Uterus (tissue), 4 donors: ENCODE measurements around the gene SCT. TPM values are rescaled to one million over a fixed set of nuclear protein-coding genes. Genes with fewer than 3 reads are reported as not detected.

Experiments used
- DNase-seq, 2 donors: peaks; one replicate each; pipeline ENCODE4 v3.0.0-alpha.2; 2019 to 2020
- H3K27ac ChIP-seq, 2 donors: fragments of 200-600 bp; sonication (generic); 1 replicate in 1 of 2; 2 replicates in 1 of 2; pipeline ENCODE4 v1.5.1; 2016 to 2018
- H3K27me3 ChIP-seq, 2 donors: fragments of 200-600 bp; sonication (generic); one replicate each; pipeline ENCODE4 v1.5.1; 2018 to 2019; ENCODE audit warnings: control low read depth in 1 of 2
- H3K36me3 ChIP-seq, 2 donors: fragments of 200-600 bp; sonication (generic); one replicate each; pipeline ENCODE4 v1.5.1; 2019; ENCODE audit warnings: control low read depth in 1 of 2
- H3K4me1 ChIP-seq, 2 donors: fragments of 200-600 bp; sonication (generic); one replicate each; pipeline ENCODE4 v1.5.1; 2018 to 2019; ENCODE audit warnings: control low read depth in 1 of 2
- H3K4me3 ChIP-seq, 2 donors: fragments of 200-600 bp; sonication (generic); 1 replicate in 1 of 2; 2 replicates in 1 of 2; pipeline ENCODE4 v1.5.1; 2018 to 2019; ENCODE audit warnings: mild to moderate bottlenecking in 1 of 2
- H3K9me3 ChIP-seq, 2 donors: fragments of 200-600 bp; sonication (generic); one replicate each; pipeline ENCODE4 v1.5.1; 2019; ENCODE audit warnings: control low read depth in 1 of 2
- CTCF ChIP-seq, 4 experiments: fragments of 200-600 bp in 2 of 4; fragments of 450-650 bp in 2 of 4; sonication (generic) in 2 of 4; IDR thresholded peaks; one replicate each; pipeline ENCODE4 v1.5.1; 2016 to 2019; ENCODE audit warnings: antibody characterized with exemption in 4 of 4, mild to moderate bottlenecking in 2 of 4, moderate library complexity in 1 of 4
- POLR2A ChIP-seq, 2 donors: fragments of 450-650 bp; IDR thresholded peaks; one replicate each; pipeline ENCODE4 v1.6.1; 2016; ENCODE audit warnings: antibody characterized with exemption in 2 of 2, mild to moderate bottlenecking in 1 of 2, moderate library complexity in 1 of 2
- intact Hi-C: fragments of 100-400 bp; cut with DNase I; formaldehyde crosslinking; loops from one replicate; pipeline ENCODE4 v1.15.1; 2023; ENCODE audit warnings: low total_unique reads
- total RNA-seq, 4 donors: library from RNA; depleted of rRNA in 3 of 4; stranded (reverse); fragments of >200 nt in 3 of 4; gene quantifications; one replicate each; pipeline versions ENCODE4 v1.1.0 to v1.2.4, GENCODE V29; 2014 to 2023
- donor health status: DM: yes; HTN: yes; CAD: no.

Gene SCT
- total RNA-seq, 4 donors from 2014 or later: not detected

GRCh38 chr11:612201-612960 lies 14.6 kb downstream of the SCT start:
- Histone ChIP-seq H3K36me3 (no peaks in the 10 kb centered on the region), H3K27ac (no peak overlapping the region), H3K4me3 (no peak overlapping the region), H3K4me1 (peaks cover 0 to 7% of the 10 kb centered on the region in 2 donors), H3K9me3 (no peaks in the 10 kb centered on the region), H3K27me3 (no peaks in the 10 kb centered on the region)
- intact Hi-C loops: no loop called here
- DNase-seq: peak in 1 of 2 donors; percentile 18
- TF ChIP-seq CTCF (IDR thresholded peaks at IDR 0.05): no peak
- TF ChIP-seq POLR2A (IDR thresholded peaks at IDR 0.05): no peak

GRCh38 chr11:611001-611996 lies 15.7 kb downstream of the SCT start:
- DNase-seq: no peak
- Histone ChIP-seq H3K4me3 (no peak overlapping the region), H3K9me3 (no peaks in the 10 kb centered on the region), H3K36me3 (no peaks in the 10 kb centered on the region), H3K27ac (no peak overlapping the region), H3K4me1 (peaks cover 0 to 4% of the 10 kb centered on the region in 2 donors), H3K27me3 (no peaks in the 10 kb centered on the region)
- TF ChIP-seq POLR2A (IDR thresholded peaks at IDR 0.05) (no peak), CTCF (IDR thresholded peaks at IDR 0.05) (no peak)
- intact Hi-C loops: no loop called here

- Histone ChIP-seq H3K27ac (no peak overlapping the region), H3K4me3 (no peak overlapping the region), H3K36me3 (no peaks in the 10 kb centered on the region), H3K9me3 (no peaks in the 10 kb centered on the region), H3K27me3 (no peaks in the 10 kb centered on the region), H3K4me1 (peaks cover 0 to 4% of the 10 kb centered on the region in 2 donors)
- DNase-seq: no peak
- TF ChIP-seq POLR2A (IDR thresholded peaks at IDR 0.05) (no peak), CTCF (IDR thresholded peaks at IDR 0.05) (no peak)
- intact Hi-C loops: no loop called here
Measured at GRCh38 chr11:610146-610801, 16.7 kb downstream of the SCT start.

GRCh38 chr11:609341-609811 lies 17.6 kb downstream of the SCT start:
- H3K4me3 ChIP-seq: no peak overlapping the region
- intact Hi-C loops: no loop called here
- no peak for DNase-seq
- peaks cover 0 to 4% of the 10 kb centered on the region in 2 donors for H3K4me1 ChIP-seq
- H3K27me3 ChIP-seq: no peaks in the 10 kb centered on the region
- no peaks in the 10 kb centered on the region for H3K9me3 ChIP-seq
- H3K27ac ChIP-seq: no peak overlapping the region
- no peaks in the 10 kb centered on the region for H3K36me3 ChIP-seq
- TF ChIP-seq CTCF (IDR thresholded peaks at IDR 0.05) (no peak), POLR2A (IDR thresholded peaks at IDR 0.05) (no peak)
